Left lung (tissue), 10 donors: ENCODE measurements around the gene RAX2. TPM values are rescaled to one million over a fixed set of nuclear protein-coding genes. Genes with fewer than 3 reads are reported as not detected.
A peak's percentile ranks its signal among the peaks of the same experiment; 100 is the strongest.

Experiments used
- ATAC-seq: fragments of 200-7000 bp; cut with Tn5 transposase; one replicate; pipeline ENCODE4 v1.9.1; 2020; ENCODE audit warnings: moderate library complexity
- DNase-seq, 4 donors: peaks; one replicate each; pipeline ENCODE4 v3.0.0-alpha.2; 2013 to 2020
- H3K27ac ChIP-seq, 2 donors: fragments of 200-600 bp; sonication (generic) in 1 of 2; one replicate each; pipeline versions ENCODE4 v1.5.0 to v1.8.0; 2020 to 2021
- H3K27me3 ChIP-seq, 2 donors: fragments of 200-600 bp; sonication (generic) in 1 of 2; one replicate each; pipeline versions ENCODE4 v1.5.0 to v1.8.0; 2020 to 2021
- H3K36me3 ChIP-seq, 2 donors: fragments of 200-600 bp; sonication (generic) in 1 of 2; one replicate each; pipeline versions ENCODE4 v1.5.0 to v1.8.0; 2020 to 2021
- H3K4me1 ChIP-seq, 2 donors: fragments of 200-600 bp; one replicate each; pipeline ENCODE4 v1.8.0; 2021
- H3K4me3 ChIP-seq, 2 donors: fragments of 200-600 bp; sonication (generic) in 1 of 2; one replicate each; pipeline versions ENCODE4 v1.5.0 to v1.8.0; 2020 to 2021; ENCODE audit warnings: mild to moderate bottlenecking in 1 of 2
- H3K9me3 ChIP-seq, 2 donors: fragments of 200-600 bp; sonication (generic) in 1 of 2; one replicate each; pipeline versions ENCODE4 v1.5.0 to v1.8.0; 2020 to 2021
- CTCF ChIP-seq, 2 donors: fragments of 200-600 bp; sonication (generic) in 1 of 2; IDR thresholded peaks; one replicate each; pipeline versions ENCODE4 v1.5.0 to v1.8.0; 2021; ENCODE audit warnings: antibody characterized with exemption in 2 of 2
- intact Hi-C, 2 donors: fragments of 100-400 bp; cut with DNase I; formaldehyde crosslinking; loops; one replicate each; pipeline versions ENCODE4 v1.11.2 to v1.14.2; 2022
- polyA plus RNA-seq, 6 donors: library from polyadenylated mRNA; unstranded; fragments of 120-200 nt; gene quantifications; one replicate each; pipeline ENCODE4 v1.2.1, GENCODE V29; 2013; ENCODE audit not compliant: insufficient read length in 6 of 6
- total RNA-seq, 2 donors: library from RNA; stranded (reverse); fragmentation: NEBNext Ultra II Directional; extraction: Animal tissue kit (Norgen Biotek cat#: 25700); gene quantifications; one replicate each; pipeline ENCODE4 v1.2.1, GENCODE V29; 2021
- donor health status: DM: no; HTN: yes; CAD: no.
- donor health status: DM: no; HTN: no; CAD: no.

The RAX2 gene
- total and polyA plus RNA-seq, 8 donors: 0.08 TPM; not detected in 7

- Histone ChIP-seq H3K4me3 (no peak overlapping the region), H3K9me3 (peaks cover 0 to 22% of the 10 kb centered on the region in 2 donors), H3K27ac (no peak overlapping the region), H3K27me3 (peaks cover 0 to 8% of the 10 kb centered on the region in 2 donors), H3K36me3 (no peaks in the 10 kb centered on the region), H3K4me1 (no peaks in the 10 kb centered on the region)
- intact Hi-C loops: no loop called here
- ATAC-seq (no peak), DNase-seq (no peak)
- no peak for TF ChIP-seq CTCF (IDR thresholded peaks at IDR 0.05)
These were observed 6.3 kb upstream of the RAX2 start for GRCh38 chr19:3778104-3778867.

- no peaks in the 10 kb centered on the region for H3K36me3 ChIP-seq
- H3K27me3 ChIP-seq: no peaks in the 10 kb centered on the region
- H3K27ac ChIP-seq: no peak overlapping the region
- no peaks in the 10 kb centered on the region for H3K4me1 ChIP-seq
- no peak overlapping the region for H3K4me3 ChIP-seq
- no peak for TF ChIP-seq CTCF (IDR thresholded peaks at IDR 0.05)
- intact Hi-C loops: no loop called here
- H3K9me3 ChIP-seq: peaks cover 0 to 10% of the 10 kb centered on the region in 2 donors
- ATAC-seq (no peak), DNase-seq (no peak)
These were observed 4.5 kb upstream of the RAX2 start for GRCh38 chr19:3776479-3777040.

- Histone ChIP-seq H3K27ac (no peak overlapping the region), H3K27me3 (no peaks in the 10 kb centered on the region), H3K4me3 (no peak overlapping the region), H3K9me3 (peaks cover 0 to 3% of the 10 kb centered on the region in 2 donors), H3K4me1 (no peaks in the 10 kb centered on the region), H3K36me3 (no peaks in the 10 kb centered on the region)
- intact Hi-C loops: no loop called here
- DNase-seq (no peak), ATAC-seq (no peak)
- TF ChIP-seq CTCF (IDR thresholded peaks at IDR 0.05): no peak
These were observed 3.8 kb upstream of the RAX2 start for GRCh38 chr19:3775831-3776230.

GRCh38 chr19:3775374-3775711, 3.3 kb upstream of the RAX2 start:
- Histone ChIP-seq H3K27ac (no peak overlapping the region), H3K27me3 (no peaks in the 10 kb centered on the region), H3K4me1 (no peaks in the 10 kb centered on the region), H3K9me3 (no peaks in the 10 kb centered on the region), H3K4me3 (no peak overlapping the region), H3K36me3 (peaks cover 0 to 2% of the 10 kb centered on the region in 2 donors)
- intact Hi-C loops: no loop called here
- no peak for DNase-seq
- no peak for TF ChIP-seq CTCF (IDR thresholded peaks at IDR 0.05)
- ATAC-seq: no peak

- intact Hi-C loops: no loop called here
- H3K9me3 ChIP-seq: no peaks in the 10 kb centered on the region
- no peak overlapping the region for H3K4me3 ChIP-seq
- H3K36me3 ChIP-seq: peaks cover 0 to 7% of the 10 kb centered on the region in 2 donors
- no peaks in the 10 kb centered on the region for H3K27me3 ChIP-seq
- no peak overlapping the region for H3K27ac ChIP-seq
- TF ChIP-seq CTCF (IDR thresholded peaks at IDR 0.05): no peak
- H3K4me1 ChIP-seq: no peaks in the 10 kb centered on the region
- DNase-seq: peak in 1 of 4 donors; percentile 57
- no peak for ATAC-seq
These were observed 2.8 kb upstream of the RAX2 start for GRCh38 chr19:3774621-3775373.
